ENCODE measurements around the gene MAPKBP1. TPM values are rescaled to one million over a fixed set of nuclear protein-coding genes. Genes with fewer than 3 reads are reported as not detected.
"Not testable (repeated sequence)": the region's sequence is repeated elsewhere in the genome, so short reads cannot be mapped to it uniquely, and the experiment has no call there.

The MAPKBP1 gene
- total RNA-seq, 2 donors from 2014 or later = 26.5 to 27.9 TPM

- DNase-seq (ENCODE audit: low spot score) = no peak
- intact Hi-C loops (cut with DNase I) = no loop called here
Observed at GRCh38 chr15:41822471-41822870, 48.2 kb downstream of the MAPKBP1 start.

- no peak for DNase-seq (ENCODE audit: low spot score)
- intact Hi-C loops (cut with DNase I) = no loop called here
Observed at GRCh38 chr15:41822957-41823356, 48.7 kb downstream of the MAPKBP1 start.

- intact Hi-C loops (cut with DNase I) = no loop called here
- no peak for DNase-seq (ENCODE audit: low spot score)
Observed at GRCh38 chr15:41823502-41823901, 49.2 kb downstream of the MAPKBP1 start.

GRCh38 chr15:41824062-41824745 is 49.9 kb downstream of the MAPKBP1 start:
- DNase-seq (ENCODE audit: low spot score) = no peak
- intact Hi-C loops (cut with DNase I) = no loop called here

GRCh38 chr15:41825145-41825544 is 50.9 kb downstream of the MAPKBP1 start:
- intact Hi-C loops (cut with DNase I) = no loop called here

GRCh38 chr15:41825572-41826535 is 51.6 kb downstream of the MAPKBP1 start:
- intact Hi-C loops (cut with DNase I) = no loop called here
- no peak for DNase-seq (ENCODE audit: low spot score)

More at GRCh38 chr15:41825145-41825544, 50.9 kb downstream of the MAPKBP1 start:
- no peak for DNase-seq (ENCODE audit: low spot score)

GRCh38 chr15:41827290-41827879 is 53.1 kb downstream of the MAPKBP1 start:
- no peak for DNase-seq (ENCODE audit: low spot score)
- intact Hi-C loops (cut with DNase I) = no loop called here

GRCh38 chr15:41827880-41828806 is 53.9 kb downstream of the MAPKBP1 start, which contains the start of gene JMJD7:
JMJD7 (plus strand) TSS chr15:41828092; CDS start chr15:41828125, 33 bp downstream.
- peak; percentile 98 for DNase-seq (ENCODE audit: low spot score)
- intact Hi-C loops (cut with DNase I) = no loop called here

GRCh38 chr15:41828807-41829141 is 54.5 kb downstream of the MAPKBP1 start:
- intact Hi-C loops (cut with DNase I) = no loop called here
- no peak for DNase-seq (ENCODE audit: low spot score)

GRCh38 chr15:41829959-41830646 is 55.8 kb downstream of the MAPKBP1 start:
- intact Hi-C loops (cut with DNase I) = no loop called here
- no peak for DNase-seq (ENCODE audit: low spot score)

GRCh38 chr15:41831291-41831690 is 57.0 kb downstream of the MAPKBP1 start:
- DNase-seq (ENCODE audit: low spot score); intact Hi-C loops (cut with DNase I): not testable (repeated sequence)

- no peak for DNase-seq (ENCODE audit: low spot score)
- intact Hi-C loops (cut with DNase I) = no loop called here
Observed at GRCh38 chr15:41832208-41832607, 57.9 kb downstream of the MAPKBP1 start.

- intact Hi-C loops (cut with DNase I) = no loop called here
- no peak for DNase-seq (ENCODE audit: low spot score)
Observed at GRCh38 chr15:41832875-41833274, 58.6 kb downstream of the MAPKBP1 start.

- intact Hi-C loops (cut with DNase I) = no loop called here
Observed at GRCh38 chr15:41834096-41834495, 59.8 kb downstream of the MAPKBP1 start.

GRCh38 chr15:41836073-41836472 is 61.8 kb downstream of the MAPKBP1 start:
- intact Hi-C loops (cut with DNase I) = no loop called here
- no peak for DNase-seq (ENCODE audit: low spot score)

More at GRCh38 chr15:41834096-41834495, 59.8 kb downstream of the MAPKBP1 start:
- no peak for DNase-seq (ENCODE audit: low spot score)

- DNase-seq (ENCODE audit: low spot score) = no peak
- intact Hi-C loops (cut with DNase I) = no loop called here
Observed at GRCh38 chr15:41836713-41837454, 62.6 kb downstream of the MAPKBP1 start.

GRCh38 chr15:41838400-41838897 is 64.2 kb downstream of the MAPKBP1 start, which contains the start of gene PLA2G4B:
PLA2G4B (plus strand) TSS chr15:41838847; CDS start chr15:41838914, 67 bp downstream.
- no peak for DNase-seq (ENCODE audit: low spot score)
- intact Hi-C loops (cut with DNase I) = loop anchor here in 1 of 2 donors (1.0 kb wide), 1 partner anchor 19 kb away; no protein-coding TSS in a partner anchor

Data from posterior vena cava (tissue), 2 donors.